Erythroblast (primary cell): ENCODE measurements around the gene HPN.
"Not testable (repeated sequence)": the region's sequence is repeated elsewhere in the genome, so short reads cannot be mapped to it uniquely, and the experiment has no call there.

Experiments used
- DNase-seq, 2 experiments: peaks; one replicate each; lab custom pipeline; 2025; lab: John Stamatoyannopoulos, UW
- GATA1 ChIP-seq: IDR thresholded peaks from 2 replicates; pipeline ENCODE4 v1.6.1; 2011; ENCODE audit warnings: low read depth, mild to moderate bottlenecking, control low read depth, low read length, moderate library complexity
- POLR2A ChIP-seq: IDR thresholded peaks from 2 replicates; pipeline ENCODE4 v1.6.1; 2011; ENCODE audit warnings: mild to moderate bottlenecking, low read length

The HPN gene

GRCh38 chr19:35038623-35039512, 2.7 kb upstream of the HPN start:
- no peak for DNase-seq

GRCh38 chr19:35039881-35040825, 1.4 kb upstream of the HPN start:
- no peak for DNase-seq

More at GRCh38 chr19:35038623-35039512, 2.7 kb upstream of the HPN start:
- TF ChIP-seq POLR2A (no peak), GATA1 (no peak)

DNA sequence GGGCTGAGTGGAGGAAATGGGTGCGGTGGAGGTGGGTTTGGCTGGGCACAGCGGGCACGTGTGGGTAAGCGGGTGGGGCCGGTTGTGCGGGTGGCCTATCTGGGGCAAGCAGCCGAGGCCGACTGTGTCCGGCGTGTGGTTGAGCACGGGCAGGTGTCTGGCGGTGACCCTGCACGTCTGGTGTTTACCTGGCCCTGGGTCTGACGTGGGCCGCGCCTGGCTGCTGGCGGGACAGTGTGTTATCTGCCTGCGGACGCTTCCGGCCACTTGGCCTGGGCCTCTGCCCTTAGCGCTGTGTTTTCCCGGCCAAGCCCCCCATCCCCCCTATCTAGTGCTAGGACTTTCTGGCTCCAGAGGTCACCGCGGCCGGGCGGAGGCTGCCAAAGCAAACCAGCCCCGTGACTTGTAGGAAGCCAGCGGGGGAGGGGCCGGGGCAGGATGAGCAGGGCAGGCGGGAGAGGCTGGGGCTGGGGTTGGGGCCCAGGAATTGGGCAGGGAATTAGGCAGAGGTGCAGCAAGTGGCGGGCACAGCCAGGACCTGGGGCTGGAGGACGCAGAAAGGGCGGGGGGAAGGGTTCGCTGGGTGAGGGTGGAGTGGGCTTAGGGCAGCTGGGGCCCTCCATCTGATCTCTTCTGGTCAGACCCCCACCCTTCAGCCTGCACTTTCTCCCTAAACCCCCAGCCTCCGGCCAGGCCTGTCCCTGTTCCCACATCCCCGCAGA, 534 bp upstream of the HPN start:
- DNase-seq: peak in 1 of 2 experiments; percentile 38
- TF ChIP-seq POLR2A: no peak
- TF ChIP-seq GATA1: no peak

More at GRCh38 chr19:35039881-35040825, 1.4 kb upstream of the HPN start:
- no peak for TF ChIP-seq POLR2A
- no peak for TF ChIP-seq GATA1

GRCh38 chr19:35042056-35042730, 672 bp downstream of the HPN start:
- DNase-seq: no peak
- TF ChIP-seq GATA1 (no peak), POLR2A (no peak)

DNA sequence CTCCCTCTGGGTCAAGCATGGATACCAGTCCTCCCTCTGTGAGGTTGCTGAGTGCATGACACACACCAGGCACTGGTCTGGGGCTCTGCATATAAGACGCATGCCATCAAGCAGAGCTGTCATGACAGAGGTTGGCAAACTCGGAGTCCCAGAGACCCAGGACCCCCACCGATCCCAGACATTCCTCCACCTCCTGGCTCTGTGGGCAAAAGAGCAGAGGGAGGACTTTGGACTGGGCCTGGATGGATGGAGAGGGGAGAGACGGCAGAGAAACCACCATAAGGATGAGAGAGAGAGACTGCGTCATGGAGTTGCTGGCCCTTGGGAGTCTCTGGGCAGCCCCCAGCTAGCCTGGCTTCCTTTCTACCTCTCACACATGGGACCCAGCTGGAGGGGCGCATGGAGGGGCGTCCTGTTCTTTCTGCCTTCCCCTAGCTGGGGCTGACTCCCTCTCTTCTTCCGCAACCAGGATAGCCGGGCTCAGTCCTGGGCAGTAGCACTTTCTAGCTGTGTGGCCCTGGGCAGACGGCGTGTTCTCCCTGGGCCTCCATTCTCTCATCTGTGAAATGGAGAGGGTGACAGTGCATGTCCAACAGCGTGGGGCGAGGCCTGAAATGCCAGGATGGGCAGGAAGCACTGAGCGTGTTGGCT, 1.6 kb downstream of the HPN start:
- TF ChIP-seq POLR2A (no peak), GATA1 (no peak)
- no peak for DNase-seq

GRCh38 chr19:35043906-35044305, 2.4 kb downstream of the HPN start:
- no peak for TF ChIP-seq POLR2A
- TF ChIP-seq GATA1: no peak

DNA sequence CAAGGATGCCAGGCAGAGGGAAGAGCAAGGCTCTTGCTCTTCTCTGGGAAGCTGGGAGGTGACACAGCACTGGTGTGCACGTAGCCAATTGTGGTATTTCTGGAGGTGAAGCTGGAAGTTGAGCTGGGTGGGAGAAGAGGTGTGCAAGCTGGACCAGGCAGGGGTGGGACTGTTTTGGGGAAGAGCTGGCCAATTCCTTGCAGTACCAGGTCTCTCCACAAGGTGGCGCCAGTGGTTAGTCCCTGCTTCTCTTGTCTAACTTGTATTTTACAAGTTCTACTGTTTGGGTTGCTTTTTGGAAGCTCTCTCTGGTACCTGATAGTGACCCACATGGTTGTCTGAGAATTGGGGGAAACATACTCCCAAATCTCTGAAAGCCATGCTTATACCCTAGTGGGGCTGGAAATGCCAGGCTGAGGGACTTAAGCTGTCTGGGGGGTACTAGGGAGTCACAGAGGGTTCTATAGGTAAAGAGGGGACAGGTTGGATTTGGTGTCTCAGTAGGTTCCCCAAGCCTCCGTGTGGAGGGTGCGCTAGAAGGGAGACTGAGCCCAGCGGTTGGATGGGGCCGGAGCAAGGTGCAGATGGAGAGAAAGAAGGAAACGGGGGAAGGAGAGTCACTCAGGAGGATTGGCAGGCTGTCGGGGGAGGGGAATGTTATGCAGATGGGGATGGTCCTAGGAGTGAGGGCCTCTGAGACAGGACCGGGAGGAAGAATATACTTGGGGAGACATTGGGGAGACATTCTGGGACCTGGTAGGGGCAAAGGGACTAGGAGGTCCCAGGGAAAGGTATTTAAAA, 3.0 kb downstream of the HPN start:
- peak; percentile 51 to 68 for DNase-seq
- no peak for TF ChIP-seq GATA1
- TF ChIP-seq POLR2A: no peak

More at GRCh38 chr19:35043906-35044305, 2.4 kb downstream of the HPN start:
- no peak for DNase-seq

DNA sequence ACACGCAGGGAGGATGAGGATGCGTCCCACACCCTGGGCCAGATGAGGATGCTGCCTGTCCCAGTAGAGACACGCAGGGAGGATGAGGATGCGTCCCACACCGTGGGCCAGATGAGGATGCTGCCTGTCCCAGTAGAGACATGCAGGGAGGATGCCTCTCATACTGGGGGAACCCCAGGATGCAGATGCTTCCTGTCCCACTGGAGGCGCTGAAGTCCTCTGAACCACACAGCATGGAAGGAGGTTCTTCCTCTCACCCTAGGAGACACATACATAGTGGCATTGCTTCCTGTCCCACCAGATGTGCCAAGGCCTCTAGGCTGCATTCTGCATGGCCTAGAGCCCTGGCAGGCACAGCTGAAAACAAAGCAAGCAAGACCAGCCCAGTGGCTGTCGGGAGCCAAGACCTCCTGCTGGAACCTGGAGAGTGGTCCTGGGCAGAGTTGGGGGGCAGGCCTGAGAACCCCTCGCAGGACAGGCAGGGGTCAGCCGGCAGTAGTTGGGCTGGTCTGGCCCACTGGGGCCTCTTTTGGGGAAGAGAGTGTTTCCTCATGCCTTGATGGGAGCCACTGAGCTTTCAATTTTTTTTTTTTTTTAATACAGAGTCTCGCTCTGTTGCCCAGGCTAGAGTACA, 4.3 kb downstream of the HPN start:
- DNase-seq: peak in 1 of 2 experiments; percentile 25
- TF ChIP-seq GATA1: no peak
- no peak for TF ChIP-seq POLR2A

DNA sequence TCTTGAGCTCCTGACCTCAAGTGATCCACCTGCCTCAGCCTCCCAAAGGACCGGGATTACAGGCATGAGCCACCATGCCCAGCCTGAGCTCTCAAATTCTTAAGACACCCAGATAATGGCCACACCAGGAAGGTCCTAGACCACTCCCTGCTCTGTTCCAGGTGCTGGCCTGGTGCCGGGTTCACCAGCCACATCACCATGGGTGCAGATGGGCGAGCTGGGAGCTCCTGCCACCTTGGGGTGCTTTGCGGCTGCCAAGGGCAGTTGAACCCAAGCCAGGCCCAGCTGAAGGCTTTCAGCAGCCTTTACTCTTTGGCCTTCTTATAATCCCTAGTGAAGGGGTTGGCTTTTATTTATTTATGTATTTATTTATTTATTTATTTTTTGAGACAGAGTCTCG, 4.9 kb downstream of the HPN start:
- TF ChIP-seq POLR2A (no peak), GATA1 (no peak)
- DNase-seq: no peak

DNA sequence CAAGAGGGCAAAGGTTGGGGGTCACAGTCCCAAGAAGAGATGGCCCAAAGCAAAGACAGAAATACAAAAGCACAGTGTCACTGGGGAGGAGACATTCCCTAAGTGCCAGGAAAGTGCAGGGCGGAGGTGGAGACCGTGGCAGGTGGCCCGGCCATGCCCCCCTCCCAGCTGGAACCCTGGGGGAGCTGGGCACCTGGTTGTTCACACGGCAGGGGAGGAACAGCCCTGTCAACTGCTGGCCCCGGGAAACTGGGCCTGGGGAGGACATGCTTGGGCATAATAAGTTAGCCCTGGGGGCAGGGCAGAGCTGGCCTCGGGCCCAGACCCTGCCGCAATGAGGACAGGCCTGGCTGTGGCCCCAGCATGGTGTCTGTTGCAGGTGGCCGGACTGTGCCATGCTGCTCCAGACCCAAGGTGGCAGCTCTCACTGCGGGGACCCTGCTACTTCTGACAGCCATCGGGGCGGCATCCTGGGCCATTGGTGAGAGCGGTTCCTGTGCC, 7.4 kb downstream of the HPN start:
- no peak for DNase-seq
- no peak for TF ChIP-seq GATA1
- TF ChIP-seq POLR2A: no peak

- TF ChIP-seq GATA1 (no peak), POLR2A (no peak)
- no peak for DNase-seq
These were observed 7.9 kb downstream of the HPN start for GRCh38 chr19:35049456-35049855.

DNA sequence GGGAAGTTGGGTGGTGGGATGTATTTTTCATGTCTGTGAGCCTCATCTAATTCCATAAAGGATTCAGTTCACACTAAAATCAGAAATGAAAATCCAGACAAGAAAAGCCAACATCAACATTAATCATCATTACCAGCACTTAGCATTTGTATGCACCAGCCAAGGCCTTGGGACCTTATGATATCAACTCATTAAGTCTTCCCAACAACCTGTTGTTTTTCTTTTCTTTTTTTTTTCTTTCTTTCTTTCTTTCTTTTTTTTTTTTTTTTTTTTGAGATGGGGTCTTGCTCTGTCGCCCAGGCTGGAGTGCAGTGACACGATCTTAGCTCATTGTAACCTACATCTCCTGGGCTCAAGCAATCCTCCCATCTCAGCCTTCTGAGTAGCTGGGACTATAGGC, 9.1 kb downstream of the HPN start:
- not testable (repeated sequence) for DNase-seq

- not testable (repeated sequence) for DNase-seq
These were observed 9.7 kb downstream of the HPN start for GRCh38 chr19:35051268-35051667.
